Mucosa of rectum (tissue), 2 donors: ENCODE results near the gene JAK1.

Source experiments
- H3K27ac ChIP-seq, 2 donors: one replicate each; pipeline ENCODE4 v1.7.0; 2013; ENCODE audit warnings: inconsistent platforms in 2 of 2, low read depth in 2 of 2, low read length in 2 of 2
- H3K27me3 ChIP-seq, 2 donors: one replicate each; pipeline ENCODE4 v1.7.0; 2013; ENCODE audit warnings: low read length in 2 of 2; ENCODE audit not compliant: control insufficient read depth in 2 of 2, insufficient read depth in 2 of 2
- H3K36me3 ChIP-seq, 2 donors: one replicate each; pipeline ENCODE4 v1.7.0; 2013; ENCODE audit warnings: low read length in 2 of 2; ENCODE audit not compliant: control insufficient read depth in 2 of 2, insufficient read depth in 2 of 2
- H3K4me1 ChIP-seq, 2 donors: one replicate each; pipeline ENCODE4 v1.7.0; 2013; ENCODE audit warnings: low read length in 2 of 2, mild to moderate bottlenecking in 1 of 2; ENCODE audit not compliant: control insufficient read depth in 2 of 2, insufficient read depth in 2 of 2
- H3K4me3 ChIP-seq, 2 donors: one replicate each; pipeline ENCODE4 v1.7.0; 2013; ENCODE audit warnings: low read length in 2 of 2
- H3K9ac ChIP-seq, 2 donors: one replicate each; pipeline ENCODE4 v1.7.0; 2013; ENCODE audit warnings: low read length in 2 of 2, low read depth in 1 of 2, mild to moderate bottlenecking in 1 of 2
- H3K9me3 ChIP-seq, 2 donors: one replicate each; pipeline ENCODE4 v1.7.0; 2013; ENCODE audit warnings: low read length in 2 of 2; ENCODE audit not compliant: control insufficient read depth in 2 of 2
- donor health status: healthy.
- donor health status: Normal muscosa, but diverticular disease.

The JAK1 gene

DNA sequence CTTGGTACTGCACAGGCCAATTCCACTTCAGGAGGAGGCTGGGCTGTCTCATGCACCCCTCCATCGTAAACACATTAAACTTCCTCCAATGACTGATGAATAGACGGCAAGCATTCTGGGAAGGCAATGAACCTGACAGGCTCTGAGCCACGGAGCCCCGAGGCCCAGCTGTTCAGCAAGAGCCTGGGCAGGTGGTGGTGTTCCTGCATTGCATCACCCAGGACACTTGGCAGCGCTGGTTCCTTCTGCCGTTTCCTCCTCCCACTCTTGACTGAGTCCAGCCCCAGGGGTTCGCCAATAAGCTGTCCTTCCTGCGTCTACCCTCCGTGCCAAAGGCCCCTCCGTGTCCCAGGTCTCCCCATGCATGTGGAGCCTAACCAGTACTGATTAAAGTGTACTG, 109.8 kb downstream of the JAK1 start:
- Histone ChIP-seq H3K4me3 (no peak overlapping the region), H3K9ac (no peak overlapping the region), H3K27ac (no peak overlapping the region), H3K9me3 (no peaks in the 10 kb centered on the region), H3K27me3 (no peaks in the 10 kb centered on the region), H3K36me3 (peaks cover 64 to 75% of the 10 kb centered on the region in 2 donors), H3K4me1 (no peaks in the 10 kb centered on the region)

GRCh38 chr1:64855557-64855956, 110.8 kb downstream of the JAK1 start:
- H3K27me3 ChIP-seq, result no peaks in the 10 kb centered on the region
- no peaks in the 10 kb centered on the region for H3K9me3 ChIP-seq
- H3K4me1 ChIP-seq, result no peaks in the 10 kb centered on the region
- no peak overlapping the region for H3K27ac ChIP-seq
- peaks cover 66 to 78% of the 10 kb centered on the region in 2 donors for H3K36me3 ChIP-seq
- H3K4me3 ChIP-seq, result no peak overlapping the region
- H3K9ac ChIP-seq, result no peak overlapping the region

DNA sequence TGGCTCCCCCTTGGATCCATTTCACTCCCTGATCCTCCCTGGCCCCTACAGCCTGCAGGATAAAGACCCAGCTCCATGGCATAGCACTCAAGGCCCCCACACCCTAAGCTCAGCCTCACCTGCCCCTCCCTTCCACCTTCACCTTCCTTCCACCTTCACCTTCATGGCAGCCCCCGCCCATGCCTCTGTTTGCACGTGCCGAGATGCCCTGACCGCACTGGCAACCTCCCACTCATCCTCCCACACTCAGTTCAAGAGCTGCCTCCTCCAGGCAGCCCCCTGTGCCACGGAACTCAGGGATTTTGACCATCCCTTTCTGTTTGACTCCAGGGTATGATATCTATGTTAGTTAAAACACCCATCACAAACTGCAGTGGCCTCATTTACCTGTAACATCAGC, 111.7 kb downstream of the JAK1 start:
- H3K27me3 ChIP-seq, result no peaks in the 10 kb centered on the region
- H3K36me3 ChIP-seq, result peaks cover 69 to 81% of the 10 kb centered on the region in 2 donors
- H3K9ac ChIP-seq, result no peak overlapping the region
- H3K9me3 ChIP-seq, result no peaks in the 10 kb centered on the region
- no peaks in the 10 kb centered on the region for H3K4me1 ChIP-seq
- no peak overlapping the region for H3K4me3 ChIP-seq
- H3K27ac ChIP-seq, result no peak overlapping the region

- H3K9me3 ChIP-seq, result no peaks in the 10 kb centered on the region
- H3K27ac ChIP-seq, result no peak overlapping the region
- H3K36me3 ChIP-seq, result peaks cover 53 to 76% of the 10 kb centered on the region in 2 donors
- H3K9ac ChIP-seq, result no peak overlapping the region
- no peaks in the 10 kb centered on the region for H3K27me3 ChIP-seq
- no peak overlapping the region for H3K4me3 ChIP-seq
- no peaks in the 10 kb centered on the region for H3K4me1 ChIP-seq
Observed at GRCh38 chr1:64851664-64852063, 114.7 kb downstream of the JAK1 start.

GRCh38 chr1:64850846-64851245, 115.5 kb downstream of the JAK1 start:
- H3K4me1 ChIP-seq, result no peaks in the 10 kb centered on the region
- H3K9me3 ChIP-seq, result no peaks in the 10 kb centered on the region
- peaks cover 56 to 76% of the 10 kb centered on the region in 2 donors for H3K36me3 ChIP-seq
- no peak overlapping the region for H3K27ac ChIP-seq
- H3K4me3 ChIP-seq, result no peak overlapping the region
- no peak overlapping the region for H3K9ac ChIP-seq
- no peaks in the 10 kb centered on the region for H3K27me3 ChIP-seq

GRCh38 chr1:64849942-64850341, 116.4 kb downstream of the JAK1 start:
- H3K27ac ChIP-seq, result no peak overlapping the region
- H3K9me3 ChIP-seq, result no peaks in the 10 kb centered on the region
- H3K27me3 ChIP-seq, result no peaks in the 10 kb centered on the region
- peaks cover 57 to 77% of the 10 kb centered on the region in 2 donors for H3K36me3 ChIP-seq
- no peak overlapping the region for H3K4me3 ChIP-seq
- no peak overlapping the region for H3K9ac ChIP-seq
- no peaks in the 10 kb centered on the region for H3K4me1 ChIP-seq

DNA sequence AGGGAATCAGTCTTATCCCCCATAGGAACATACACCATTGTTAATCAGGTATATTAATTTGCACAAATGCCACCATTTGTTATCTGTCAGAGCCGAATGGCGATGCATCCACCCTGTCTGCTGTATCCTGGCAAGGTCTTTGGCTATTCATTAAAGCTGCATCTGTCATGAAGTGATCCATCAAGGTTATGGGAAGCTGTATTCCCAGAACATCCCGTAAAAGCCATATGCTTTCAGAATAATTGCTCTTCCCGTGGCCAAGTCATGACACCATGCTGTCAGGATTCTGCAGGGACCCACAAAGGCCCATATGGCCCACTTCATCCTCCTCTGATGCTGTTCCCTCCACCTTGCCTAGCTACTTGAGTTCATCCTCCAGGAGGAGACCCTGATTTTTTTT, 117.5 kb downstream of the JAK1 start:
- Histone ChIP-seq H3K4me1 (no peaks in the 10 kb centered on the region), H3K9ac (no peak overlapping the region), H3K4me3 (no peak overlapping the region), H3K27me3 (no peaks in the 10 kb centered on the region), H3K36me3 (peaks cover 56 to 76% of the 10 kb centered on the region in 2 donors), H3K27ac (no peak overlapping the region), H3K9me3 (no peaks in the 10 kb centered on the region)

DNA sequence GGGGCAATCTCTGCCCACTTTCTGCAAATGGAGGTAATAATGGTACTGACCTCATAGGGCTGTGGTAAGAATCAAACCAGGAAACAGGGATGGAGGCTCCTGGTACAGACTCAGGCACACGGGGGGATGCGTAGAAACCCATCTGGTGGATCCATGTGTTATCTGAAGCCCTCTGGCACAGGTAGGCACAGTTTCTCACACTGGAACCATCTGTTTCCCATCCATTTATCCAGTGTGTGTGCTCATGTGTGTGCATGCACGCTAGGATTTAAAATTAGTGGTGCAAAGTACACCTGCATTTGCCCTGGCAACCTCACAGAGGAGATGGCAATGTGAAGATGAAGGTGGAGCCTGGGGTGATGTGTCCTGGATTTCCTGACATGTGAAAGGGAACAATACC, 118.2 kb downstream of the JAK1 start:
- H3K4me1 ChIP-seq, result no peaks in the 10 kb centered on the region
- no peak overlapping the region for H3K27ac ChIP-seq
- H3K9ac ChIP-seq, result no peak overlapping the region
- H3K4me3 ChIP-seq, result no peak overlapping the region
- H3K27me3 ChIP-seq, result no peaks in the 10 kb centered on the region
- H3K9me3 ChIP-seq, result no peaks in the 10 kb centered on the region
- H3K36me3 ChIP-seq, result peaks cover 53 to 74% of the 10 kb centered on the region in 2 donors

- no peak overlapping the region for H3K4me3 ChIP-seq
- H3K4me1 ChIP-seq, result no peaks in the 10 kb centered on the region
- H3K36me3 ChIP-seq, result peaks cover 52 to 74% of the 10 kb centered on the region in 2 donors
- H3K27ac ChIP-seq, result no peak overlapping the region
- no peaks in the 10 kb centered on the region for H3K27me3 ChIP-seq
- no peak overlapping the region for H3K9ac ChIP-seq
- H3K9me3 ChIP-seq, result no peaks in the 10 kb centered on the region
Observed at GRCh38 chr1:64847666-64848065, 118.7 kb downstream of the JAK1 start.

DNA sequence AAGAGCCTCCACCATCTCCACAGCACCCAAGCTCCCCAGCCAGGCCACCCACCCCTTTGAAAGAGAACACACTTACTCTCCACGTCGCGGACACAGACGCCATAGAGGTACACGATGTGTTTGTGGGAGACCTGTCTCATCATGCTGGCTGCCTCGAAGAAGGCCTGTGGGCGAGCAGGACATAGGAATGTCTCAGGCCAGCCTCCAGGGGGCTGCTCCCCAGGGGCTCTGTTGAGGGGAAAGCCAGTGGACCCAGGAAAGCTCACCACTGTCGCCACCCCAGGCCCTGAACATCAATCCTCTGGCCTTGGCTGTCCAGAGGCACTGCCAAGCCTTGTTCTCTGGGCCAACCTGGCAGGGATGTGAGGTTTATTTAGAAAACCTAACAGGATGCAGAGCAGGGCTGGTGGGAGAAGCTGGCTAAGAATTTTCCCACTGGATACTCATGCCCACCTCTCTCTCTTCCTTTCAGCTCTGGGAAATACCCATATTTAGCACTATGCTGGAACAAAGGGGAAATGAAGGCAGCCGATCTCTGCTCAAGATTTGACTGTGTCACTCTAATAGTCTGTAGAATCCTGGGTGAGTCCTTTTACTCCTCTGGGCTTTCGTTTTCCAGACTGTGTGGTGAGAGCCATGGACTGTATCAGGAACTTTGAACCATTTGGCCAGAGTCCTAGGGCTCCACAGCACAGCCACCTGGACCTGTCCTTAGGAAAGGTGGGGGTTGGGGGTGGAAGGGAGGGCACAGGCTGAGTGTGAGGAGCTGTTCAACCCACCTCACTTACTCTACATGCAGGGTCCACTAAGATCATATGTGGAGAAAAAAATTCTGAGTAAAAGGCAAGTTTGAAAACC, 119.5 kb downstream of the JAK1 start:
- Histone ChIP-seq H3K9me3 (no peaks in the 10 kb centered on the region), H3K9ac (no peak overlapping the region), H3K36me3 (peaks cover 52 to 70% of the 10 kb centered on the region in 2 donors), H3K27ac (no peak overlapping the region), H3K27me3 (no peaks in the 10 kb centered on the region), H3K4me1 (no peaks in the 10 kb centered on the region), H3K4me3 (no peak overlapping the region)
